Measurements from ENCODE around the gene UBXN11. TPM values are rescaled to one million over a fixed set of nuclear protein-coding genes. Genes with fewer than 3 reads are reported as not detected.

UBXN11 gene
- polyA plus RNA-seq, 1 donor from 2014 or later: 18.5 TPM

DNA sequence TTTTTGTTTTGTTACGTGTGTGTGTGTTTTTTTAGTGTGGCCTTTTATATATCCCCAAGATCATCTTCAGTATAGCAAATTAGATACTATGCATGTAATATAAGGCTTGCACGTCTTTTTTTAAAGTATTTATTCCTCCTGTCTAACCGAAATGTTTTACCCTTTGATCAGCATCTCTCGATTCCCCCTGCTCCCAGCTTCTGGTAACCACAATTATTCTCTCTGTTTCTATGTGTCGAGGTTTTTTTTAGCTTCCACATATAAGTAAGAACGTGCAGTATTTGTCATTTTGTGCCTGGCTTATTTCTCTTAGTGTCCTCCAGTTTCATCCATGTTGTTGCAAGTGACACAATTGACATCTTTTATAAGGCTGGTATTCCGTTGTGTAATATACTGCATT, 53.7 kb downstream of the UBXN11 start:
- Histone ChIP-seq H4K20me1 (ENCODE audit: insufficient read depth) (no peaks in the 10 kb centered on the region), H3K27ac (ENCODE audit: low read length) (no peak overlapping the region), H3K9ac (ENCODE audit: low read length) (no peak overlapping the region), H3K79me2 (replicated peaks; ENCODE audit: insufficient read depth, low read length) (no peaks in the 10 kb centered on the region), H3K27me3 (ENCODE audit: insufficient read depth, low read depth, low read length) (no peaks in the 10 kb centered on the region), H3K9me2 (ENCODE audit: insufficient read depth, low read length) (no peaks in the 10 kb centered on the region), H3K4me2 (ENCODE audit: low read length) (no peak overlapping the region), H3K9me3 (ENCODE audit: low read length) (no peaks in the 10 kb centered on the region), H3K4me3 (ENCODE audit: low read length) (no peak overlapping the region), H3F3A (ENCODE audit: insufficient read depth, low read length, poor library complexity, severe bottlenecking) (no peaks in the 10 kb centered on the region), H3K36me3 (ENCODE audit: insufficient read depth, low read length) (no peaks in the 10 kb centered on the region), H2AFZ (ENCODE audit: low read depth, low read length) (no peak overlapping the region)
- TF ChIP-seq REST (IDR thresholded peaks at IDR 0.05; ENCODE audit: borderline replicate concordance) (no peak), TAF1 (IDR thresholded peaks at IDR 0.05; ENCODE audit: low read depth) (no peak), CTCF (IDR thresholded peaks at IDR 0.05; ENCODE audit: poor library complexity, severe bottlenecking) (no peak), RAD21 (conservative IDR thresholded peaks at IDR 0.05) (no peak), POLR2AphosphoS5 (IDR thresholded peaks at IDR 0.05) (no peak), MXI1 (conservative IDR thresholded peaks at IDR 0.05; ENCODE audit: poor library complexity, severe bottlenecking) (no peak), SMC3 (conservative IDR thresholded peaks at IDR 0.05; ENCODE audit: poor library complexity) (no peak), EP300 (conservative IDR thresholded peaks at IDR 0.05; ENCODE audit: poor library complexity, severe bottlenecking) (no peak), EZH2 (IDR thresholded peaks at IDR 0.05; ENCODE audit: borderline replicate concordance, insufficient read depth, low read length, poor library complexity, severe bottlenecking) (no peak)

- no peaks in the 10 kb centered on the region for H3F3A ChIP-seq (ENCODE audit: insufficient read depth, low read length, poor library complexity, severe bottlenecking)
- peaks cover 23% of the 10 kb centered on the region for H3K79me2 ChIP-seq (replicated peaks; ENCODE audit: insufficient read depth, low read length)
- no peak overlapping the region for H3K4me3 ChIP-seq (ENCODE audit: low read length)
- no peaks in the 10 kb centered on the region for H3K9me2 ChIP-seq (ENCODE audit: insufficient read depth, low read length)
- H3K36me3 ChIP-seq (ENCODE audit: insufficient read depth, low read length): no peaks in the 10 kb centered on the region
- H2AFZ ChIP-seq (ENCODE audit: low read depth, low read length): no peak overlapping the region
- no peaks in the 10 kb centered on the region for H3K27me3 ChIP-seq (ENCODE audit: insufficient read depth, low read depth, low read length)
- H3K4me2 ChIP-seq (ENCODE audit: low read length): no peak overlapping the region
- no peak overlapping the region for H3K27ac ChIP-seq (ENCODE audit: low read length)
- H3K9me3 ChIP-seq (ENCODE audit: low read length): no peaks in the 10 kb centered on the region
- no peak overlapping the region for H3K9ac ChIP-seq (ENCODE audit: low read length)
- H4K20me1 ChIP-seq (ENCODE audit: insufficient read depth): no peaks in the 10 kb centered on the region
- TF ChIP-seq CTCF (IDR thresholded peaks at IDR 0.05; ENCODE audit: poor library complexity, severe bottlenecking) (no peak), SMC3 (conservative IDR thresholded peaks at IDR 0.05; ENCODE audit: poor library complexity) (no peak), MXI1 (conservative IDR thresholded peaks at IDR 0.05; ENCODE audit: poor library complexity, severe bottlenecking) (no peak), TAF1 (IDR thresholded peaks at IDR 0.05; ENCODE audit: low read depth) (no peak), POLR2AphosphoS5 (IDR thresholded peaks at IDR 0.05) (no peak), RAD21 (conservative IDR thresholded peaks at IDR 0.05) (no peak), EZH2 (IDR thresholded peaks at IDR 0.05; ENCODE audit: borderline replicate concordance, insufficient read depth, low read length, poor library complexity, severe bottlenecking) (no peak), REST (IDR thresholded peaks at IDR 0.05; ENCODE audit: borderline replicate concordance) (no peak)
Measured at GRCh38 chr1:26239936-26240335, 66.5 kb downstream of the UBXN11 start.

Measured in neural cell (in vitro differentiated cells).